Panc1 (cell line): Measurements from ENCODE around the gene NTM.

Source experiments
- POLR2AphosphoS5 ChIP-seq: IDR thresholded peaks from 2 replicates; pipeline ENCODE4 v1.6.1; 2012; ENCODE audit warnings: mild to moderate bottlenecking, low read depth, low read length, moderate library complexity
- TCF7L2 ChIP-seq: IDR thresholded peaks from 2 replicates; pipeline ENCODE4 v1.6.1; 2011; ENCODE audit warnings: mild to moderate bottlenecking, low read depth, low read length, inconsistent platforms
- TF ChIP-seq, protein P1 (sequence below): fragments of 450-650 bp; IDR thresholded peaks from 2 replicates; pipeline ENCODE4 v1.5.1; 2017; ENCODE audit warnings: mild to moderate bottlenecking

DNA sequence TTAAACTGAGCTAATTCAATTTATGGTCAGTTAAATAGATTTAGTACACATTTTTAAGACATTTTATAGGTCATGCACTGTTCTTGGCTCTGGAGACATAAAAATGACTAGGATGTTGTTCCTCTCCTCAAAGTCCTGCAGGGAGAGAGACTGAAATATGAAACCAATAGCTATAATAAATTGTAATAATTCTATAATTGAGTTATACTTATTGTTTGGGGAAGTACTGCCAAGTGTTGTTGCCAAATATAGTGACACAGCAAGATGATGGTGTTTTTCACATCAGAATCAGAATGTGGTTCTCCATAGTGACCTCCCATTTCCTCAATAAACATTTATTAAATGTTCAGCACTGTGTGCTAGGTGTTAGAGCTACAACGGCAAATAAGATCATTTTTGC is 470.6 kb downstream of the NTM start:
- TF ChIP-seq POLR2AphosphoS5 (no peak), TCF7L2 (no peak)
- TF ChIP-seq, protein P1, sequence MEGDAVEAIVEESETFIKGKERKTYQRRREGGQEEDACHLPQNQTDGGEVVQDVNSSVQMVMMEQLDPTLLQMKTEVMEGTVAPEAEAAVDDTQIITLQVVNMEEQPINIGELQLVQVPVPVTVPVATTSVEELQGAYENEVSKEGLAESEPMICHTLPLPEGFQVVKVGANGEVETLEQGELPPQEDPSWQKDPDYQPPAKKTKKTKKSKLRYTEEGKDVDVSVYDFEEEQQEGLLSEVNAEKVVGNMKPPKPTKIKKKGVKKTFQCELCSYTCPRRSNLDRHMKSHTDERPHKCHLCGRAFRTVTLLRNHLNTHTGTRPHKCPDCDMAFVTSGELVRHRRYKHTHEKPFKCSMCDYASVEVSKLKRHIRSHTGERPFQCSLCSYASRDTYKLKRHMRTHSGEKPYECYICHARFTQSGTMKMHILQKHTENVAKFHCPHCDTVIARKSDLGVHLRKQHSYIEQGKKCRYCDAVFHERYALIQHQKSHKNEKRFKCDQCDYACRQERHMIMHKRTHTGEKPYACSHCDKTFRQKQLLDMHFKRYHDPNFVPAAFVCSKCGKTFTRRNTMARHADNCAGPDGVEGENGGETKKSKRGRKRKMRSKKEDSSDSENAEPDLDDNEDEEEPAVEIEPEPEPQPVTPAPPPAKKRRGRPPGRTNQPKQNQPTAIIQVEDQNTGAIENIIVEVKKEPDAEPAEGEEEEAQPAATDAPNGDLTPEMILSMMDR = no peak
